Measurements from ENCODE around the gene PLEKHJ1.

DNA sequence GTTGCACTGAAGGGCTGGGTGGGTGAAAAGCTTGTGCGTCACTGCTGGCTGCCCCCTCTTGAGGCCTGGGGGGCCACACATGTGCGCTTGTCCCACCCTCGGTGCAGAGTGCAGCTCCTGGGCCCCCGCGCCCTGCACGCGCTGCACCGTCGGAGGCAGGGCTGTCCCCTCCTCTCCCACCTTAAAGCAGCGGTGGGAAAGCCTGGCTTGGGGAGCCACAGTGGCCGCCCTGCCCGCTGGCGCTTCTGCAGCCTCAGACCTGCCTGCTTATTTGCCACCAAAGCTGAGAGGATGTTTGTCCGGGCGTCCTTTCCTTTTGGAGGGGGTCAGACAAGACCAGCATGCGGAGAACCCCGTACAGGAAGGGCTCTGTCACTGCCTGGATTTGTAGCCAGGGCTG, 26.7 kb downstream of the PLEKHJ1 start:
- TF ChIP-seq, protein P1, sequence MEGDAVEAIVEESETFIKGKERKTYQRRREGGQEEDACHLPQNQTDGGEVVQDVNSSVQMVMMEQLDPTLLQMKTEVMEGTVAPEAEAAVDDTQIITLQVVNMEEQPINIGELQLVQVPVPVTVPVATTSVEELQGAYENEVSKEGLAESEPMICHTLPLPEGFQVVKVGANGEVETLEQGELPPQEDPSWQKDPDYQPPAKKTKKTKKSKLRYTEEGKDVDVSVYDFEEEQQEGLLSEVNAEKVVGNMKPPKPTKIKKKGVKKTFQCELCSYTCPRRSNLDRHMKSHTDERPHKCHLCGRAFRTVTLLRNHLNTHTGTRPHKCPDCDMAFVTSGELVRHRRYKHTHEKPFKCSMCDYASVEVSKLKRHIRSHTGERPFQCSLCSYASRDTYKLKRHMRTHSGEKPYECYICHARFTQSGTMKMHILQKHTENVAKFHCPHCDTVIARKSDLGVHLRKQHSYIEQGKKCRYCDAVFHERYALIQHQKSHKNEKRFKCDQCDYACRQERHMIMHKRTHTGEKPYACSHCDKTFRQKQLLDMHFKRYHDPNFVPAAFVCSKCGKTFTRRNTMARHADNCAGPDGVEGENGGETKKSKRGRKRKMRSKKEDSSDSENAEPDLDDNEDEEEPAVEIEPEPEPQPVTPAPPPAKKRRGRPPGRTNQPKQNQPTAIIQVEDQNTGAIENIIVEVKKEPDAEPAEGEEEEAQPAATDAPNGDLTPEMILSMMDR (IDR thresholded peaks at IDR 0.05): no peak
- TF ChIP-seq POLR2AphosphoS5 (IDR thresholded peaks at IDR 0.05) (no peak), EP300 (IDR thresholded peaks at IDR 0.05) (no peak), POLR2A (IDR thresholded peaks at IDR 0.05) (no peak)
